NCI-H748 (cell line): ENCODE results near the gene ISOC1.

Experiments used
- DNase-seq: peaks from one replicate; lab custom pipeline; 2025; ENCODE audit not compliant: unreplicated experiment; lab: John Stamatoyannopoulos, UW

ISOC1 gene

GRCh38 chr5:129094087-129094923 lies at the start of gene ISOC1:
ISOC1 (plus strand) TSS chr5:129094749; CDS start chr5:129094767, 18 bp downstream.
- DNase-seq, result peak; percentile 94

GRCh38 chr5:129046151-129046550 lies 48.4 kb upstream of the ISOC1 start:
- DNase-seq, result no peak

GRCh38 chr5:129048509-129048908 lies 46.0 kb upstream of the ISOC1 start:
- no peak for DNase-seq

- no peak for DNase-seq
These were observed 45.3 kb upstream of the ISOC1 start for GRCh38 chr5:129049126-129049799.

GRCh38 chr5:129051283-129051682 lies 43.3 kb upstream of the ISOC1 start:
- DNase-seq, result no peak

GRCh38 chr5:129053438-129053837 lies 41.1 kb upstream of the ISOC1 start:
- DNase-seq, result no peak

GRCh38 chr5:129057329-129057728 lies 37.2 kb upstream of the ISOC1 start:
- DNase-seq, result no peak

GRCh38 chr5:129061849-129062248 lies 32.7 kb upstream of the ISOC1 start:
- DNase-seq, result no peak

- peak; percentile 25 for DNase-seq
These were observed 31.0 kb upstream of the ISOC1 start for GRCh38 chr5:129063483-129064113.

- no peak for DNase-seq
These were observed 28.8 kb upstream of the ISOC1 start for GRCh38 chr5:129065721-129066120.

- no peak for DNase-seq
These were observed 26.8 kb upstream of the ISOC1 start for GRCh38 chr5:129067745-129068144.

- DNase-seq, result no peak
These were observed 25.3 kb upstream of the ISOC1 start for GRCh38 chr5:129069292-129069691.

GRCh38 chr5:129073111-129073510 lies 21.4 kb upstream of the ISOC1 start:
- no peak for DNase-seq

- no peak for DNase-seq
These were observed 19.6 kb upstream of the ISOC1 start for GRCh38 chr5:129074903-129075302.

GRCh38 chr5:129077433-129078075 lies 17.0 kb upstream of the ISOC1 start:
- no peak for DNase-seq

- DNase-seq, result no peak
These were observed 16.3 kb upstream of the ISOC1 start for GRCh38 chr5:129078247-129078646.

- no peak for DNase-seq
These were observed 15.9 kb upstream of the ISOC1 start for GRCh38 chr5:129078660-129079059.

- DNase-seq, result no peak
These were observed 15.1 kb upstream of the ISOC1 start for GRCh38 chr5:129079496-129079895.

- no peak for DNase-seq
These were observed 13.8 kb upstream of the ISOC1 start for GRCh38 chr5:129080766-129081165.

GRCh38 chr5:129082225-129083136 lies 12.1 kb upstream of the ISOC1 start:
- no peak for DNase-seq
